Type B pancreatic cell (in vitro differentiated cells): ENCODE data around the gene CDC42EP4. TPM values are rescaled to one million over a fixed set of nuclear protein-coding genes. Genes with fewer than 3 reads are reported as not detected.

Experiments
- DNase-seq: peaks from one replicate; pipeline ENCODE4 v3.0.0; 2021; ENCODE audit warnings: mixed read lengths; ENCODE audit not compliant: unreplicated experiment; ENCODE audit errors: extremely low spot score
- H3K27ac Mint-ChIP-seq: 2 replicates; pipeline ENCODE4 v1.8.0; 2021; ENCODE audit warnings: mild to moderate bottlenecking, mixed read lengths
- H3K27me3 Mint-ChIP-seq: 2 replicates; pipeline ENCODE4 v1.8.0; 2021; ENCODE audit warnings: mixed read lengths
- H3K36me3 Mint-ChIP-seq: 2 replicates; pipeline ENCODE4 v1.8.0; 2021; ENCODE audit warnings: mixed read lengths
- H3K4me1 Mint-ChIP-seq: one replicate; pipeline ENCODE4 v1.8.0; 2021; ENCODE audit warnings: mixed read lengths; ENCODE audit not compliant: unreplicated experiment
- H3K4me3 Mint-ChIP-seq: 2 replicates; pipeline ENCODE4 v1.8.0; 2021; ENCODE audit warnings: mild to moderate bottlenecking, mixed read lengths
- H3K9me3 Mint-ChIP-seq: 2 replicates; pipeline ENCODE4 v1.8.0; 2021; ENCODE audit warnings: mixed read lengths
- CTCF ChIP-seq: fragments of 200-600 bp; sonication (generic); conservative IDR thresholded peaks from 2 replicates; pipeline ENCODE4 v1.5.0; 2021; ENCODE audit warnings: antibody characterized with exemption, mild to moderate bottlenecking
- total RNA-seq: library from RNA; stranded (reverse); gene quantifications from 2 replicates; pipeline ENCODE4 v1.2.1, GENCODE V29; 2021; ENCODE audit warnings: low replicate concordance

Gene CDC42EP4
- total RNA-seq, 1 donor from 2014 or later: 78.8 TPM

DNA sequence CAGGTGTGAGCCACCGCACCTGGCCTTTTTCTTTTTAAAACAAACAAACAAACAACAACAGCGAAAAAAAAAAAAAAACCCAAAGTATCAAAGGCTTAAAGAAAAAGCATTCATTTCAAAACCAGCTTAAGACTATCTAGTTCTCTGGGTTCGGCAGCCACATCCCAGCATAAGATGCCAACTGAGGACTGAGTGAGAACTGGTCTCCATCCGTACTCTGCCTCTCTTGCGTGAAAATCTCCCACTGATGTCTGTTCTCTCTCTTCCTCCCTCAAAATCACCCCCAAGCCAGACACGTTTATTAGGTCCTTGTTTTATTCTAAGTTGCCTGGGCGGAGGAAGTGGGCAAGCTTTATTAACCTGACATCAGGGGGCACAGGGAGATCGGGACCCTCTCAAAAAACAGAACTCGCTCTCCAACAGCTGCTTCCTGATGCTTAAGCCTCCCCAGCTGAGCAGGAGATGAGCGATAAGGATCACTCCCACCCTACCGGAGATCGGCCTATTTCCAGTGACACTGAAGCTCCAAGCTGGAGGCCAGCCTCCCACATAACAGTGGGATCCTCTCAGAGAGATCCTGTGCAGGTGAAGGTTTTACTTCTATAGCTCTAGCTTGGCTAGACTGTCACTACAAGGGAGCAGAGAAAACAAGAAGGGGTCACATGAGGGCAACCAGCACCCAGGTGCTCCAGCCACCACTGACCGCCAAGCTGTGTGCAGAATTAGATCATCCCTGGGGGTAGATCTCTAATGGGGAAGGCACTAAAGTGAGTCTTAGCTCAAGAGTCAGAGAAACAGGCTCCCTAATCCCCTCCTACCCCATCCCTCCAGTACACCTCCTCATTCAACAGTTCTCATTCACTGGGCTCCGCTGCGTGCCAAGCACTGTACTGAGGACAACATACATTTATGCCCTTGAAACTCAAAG lies 13.6 kb downstream of the CDC42EP4 start:
- H3K4me1 Mint-ChIP-seq: peaks cover 36% of the 10 kb centered on the region
- H3K9me3 Mint-ChIP-seq: no peaks in the 10 kb centered on the region
- no peaks in the 10 kb centered on the region for H3K27me3 Mint-ChIP-seq
- peaks cover 9% of the 10 kb centered on the region for H3K36me3 Mint-ChIP-seq
- peak overlapping the region; percentile 45 for H3K4me3 Mint-ChIP-seq
- no peak overlapping the region for H3K27ac Mint-ChIP-seq
- no peak for DNase-seq
- no peak for TF ChIP-seq CTCF

DNA sequence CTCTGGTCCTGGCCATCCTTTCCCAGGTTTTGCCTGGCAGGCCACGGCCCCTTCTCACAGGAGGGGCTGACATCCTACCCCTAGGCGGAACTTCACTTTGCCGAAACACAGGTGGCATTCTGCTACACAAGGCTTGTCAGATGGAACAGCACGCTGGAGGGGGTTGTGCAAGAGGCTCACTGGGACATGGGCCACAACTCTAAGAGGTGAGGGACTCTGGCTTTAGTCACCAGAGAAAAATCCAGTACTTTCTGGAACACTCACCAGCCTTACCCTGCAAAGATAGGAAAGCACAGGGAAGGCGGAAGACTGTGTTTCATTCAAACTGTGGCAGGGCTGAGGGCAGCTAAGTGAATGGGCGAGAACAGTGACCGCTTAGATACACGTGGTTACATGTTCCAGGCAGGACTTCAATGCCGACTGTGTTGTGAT lies 18.3 kb downstream of the CDC42EP4 start:
- TF ChIP-seq CTCF: no peak
- H3K27ac Mint-ChIP-seq: peak overlapping the region; percentile 36
- no peaks in the 10 kb centered on the region for H3K9me3 Mint-ChIP-seq
- no peak for DNase-seq
- no peak overlapping the region for H3K4me3 Mint-ChIP-seq
- H3K4me1 Mint-ChIP-seq: peaks cover 44% of the 10 kb centered on the region
- no peaks in the 10 kb centered on the region for H3K27me3 Mint-ChIP-seq
- peaks cover 10% of the 10 kb centered on the region for H3K36me3 Mint-ChIP-seq

GRCh38 chr17:73293031-73293430 lies 18.8 kb downstream of the CDC42EP4 start:
- Mint-ChIP-seq H3K36me3 (peaks cover 5% of the 10 kb centered on the region), H3K4me1 (peaks cover 39% of the 10 kb centered on the region), H3K4me3 (no peak overlapping the region), H3K27me3 (no peaks in the 10 kb centered on the region), H3K9me3 (no peaks in the 10 kb centered on the region), H3K27ac (peak overlapping the region; percentile 36)
- DNase-seq: no peak
- TF ChIP-seq CTCF: no peak

DNA sequence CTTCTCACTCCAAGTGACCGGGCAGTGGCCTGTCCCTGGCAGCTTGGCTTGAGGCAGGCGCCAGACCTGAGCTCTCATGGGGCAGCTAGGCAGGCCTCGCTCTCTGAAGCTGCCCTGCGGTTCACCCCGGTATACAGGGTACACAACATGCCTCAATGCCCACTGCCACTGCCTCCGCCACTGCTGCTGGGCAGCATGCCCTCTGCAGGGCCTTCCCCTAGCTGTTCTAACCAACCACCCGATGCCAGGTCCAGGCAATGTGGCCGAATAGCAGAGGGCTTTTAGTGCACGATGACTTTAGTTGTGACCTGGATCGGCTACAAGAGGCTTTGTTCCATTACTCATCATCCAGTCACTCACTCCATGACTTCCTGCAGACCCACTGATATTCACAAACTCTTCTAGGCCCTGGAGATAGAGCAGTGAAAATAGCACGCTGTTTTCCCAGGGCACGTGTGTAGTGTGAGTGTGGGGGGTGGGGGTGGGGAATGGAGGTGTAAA lies 19.7 kb downstream of the CDC42EP4 start:
- Mint-ChIP-seq H3K9me3 (no peaks in the 10 kb centered on the region), H3K36me3 (peaks cover 3% of the 10 kb centered on the region), H3K4me3 (no peak overlapping the region), H3K4me1 (peaks cover 46% of the 10 kb centered on the region), H3K27me3 (no peaks in the 10 kb centered on the region), H3K27ac (no peak overlapping the region)
- no peak for TF ChIP-seq CTCF
- DNase-seq: no peak

DNA sequence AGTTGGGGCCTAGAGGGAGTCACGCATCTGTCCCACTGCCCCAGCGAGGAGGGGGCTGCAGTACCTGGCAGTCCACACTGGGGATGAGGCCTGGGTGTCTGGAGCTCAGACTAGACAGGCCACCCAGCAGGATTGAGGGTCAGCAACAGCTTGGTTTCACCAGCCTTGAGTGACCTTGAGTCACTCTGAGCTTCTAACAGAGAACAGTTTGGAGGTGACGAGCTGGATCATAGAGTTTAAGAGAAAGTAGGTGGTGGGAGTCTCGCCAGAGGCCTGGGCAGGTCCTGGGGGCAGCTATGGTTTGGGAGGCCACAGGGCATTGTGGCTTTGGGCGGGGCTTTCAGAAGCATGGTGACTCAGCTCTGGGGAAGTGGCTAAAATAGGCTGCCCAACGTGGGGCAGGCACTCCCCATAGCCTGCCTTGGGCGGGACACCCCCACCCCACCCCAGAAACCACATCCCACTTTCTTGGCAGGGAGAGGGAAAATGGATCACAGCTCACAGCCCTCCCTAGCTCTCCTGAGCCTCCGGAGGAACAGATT lies 20.5 kb downstream of the CDC42EP4 start:
- no peak for DNase-seq
- H3K4me3 Mint-ChIP-seq: no peak overlapping the region
- H3K27ac Mint-ChIP-seq: no peak overlapping the region
- H3K27me3 Mint-ChIP-seq: no peaks in the 10 kb centered on the region
- H3K36me3 Mint-ChIP-seq: peaks cover 9% of the 10 kb centered on the region
- no peaks in the 10 kb centered on the region for H3K9me3 Mint-ChIP-seq
- H3K4me1 Mint-ChIP-seq: peaks cover 54% of the 10 kb centered on the region
- no peak for TF ChIP-seq CTCF
